ENCODE measurements around the gene PTPRN. TPM values are rescaled to one million over a fixed set of nuclear protein-coding genes. Genes with fewer than 3 reads are reported as not detected.
"Not testable (repeated sequence)": the region's sequence is repeated elsewhere in the genome, so short reads cannot be mapped to it uniquely, and the experiment has no call there.

Gene PTPRN
- total and polyA plus RNA-seq, 10 of the 15 experiments (the other 5 are each of a cell fraction or from before 2014, with no cell fraction given), result 0.28 to 0.69 TPM; not detected in 8

- H3K79me2 ChIP-seq (ENCODE audit: control insufficient read depth, insufficient read depth, low read length); H3K4me3 ChIP-seq; in situ Hi-C loops (cut with MboI); FAIRE-seq; H3K9me3 ChIP-seq (replicated peaks; ENCODE audit: control insufficient read depth, insufficient read depth, low read length); H3K36me3 ChIP-seq (ENCODE audit: control insufficient read depth in 2 of 2, insufficient read depth in 2 of 2, low read length in 1 of 2); H3K4me1 ChIP-seq (ENCODE audit: control insufficient read depth, insufficient read depth, low read length); H2AFZ ChIP-seq (ENCODE audit: control insufficient read depth, low read depth, low read length); H3K9ac ChIP-seq (ENCODE audit: control insufficient read depth, insufficient read depth, low read length); intact Hi-C loops (cut with micrococcal nuclease; ENCODE audit: unreplicated experiment); H4K20me1 ChIP-seq (ENCODE audit: control insufficient read depth, insufficient read depth); H3K27ac ChIP-seq (ENCODE audit: control insufficient read depth, insufficient read depth); H3K27me3 ChIP-seq (replicated peaks in 1 of 2; ENCODE audit: control insufficient read depth in 2 of 2, insufficient read depth in 2 of 2, low read length in 1 of 2); DNase-seq (ENCODE audit: low read depth, low spot score); BruUV-seq (replicated peaks); H3K4me2 ChIP-seq (ENCODE audit: control insufficient read depth, insufficient read depth): not testable (repeated sequence)
- 83% methylated on average over 6 of the region's 6 CpGs for WGBS (ENCODE audit: insufficient coverage, insufficient replicate concordance, low lambda C conversion rate, missing lambda C conversion rate)
- ATAC-seq, result peak; percentile 44; the same call in 1 of the 3 replicates
- CTCF ChIA-PET, result interaction anchor here (0.8 to 2.1 kb wide), 4 partner anchors 8 to 963 kb away, joined by 3 to 18 read pairs (median 6); no protein-coding TSS in a partner anchor
- RAD21 ChIA-PET (ENCODE audit: unreplicated experiment), result interaction anchor here (1.0 kb wide), 1 partner anchor 35 kb away, joined by 4 read pairs; no protein-coding TSS in a partner anchor
- SMC1A ChIA-PET (ENCODE audit: uncharacterized antibody, unreplicated experiment), result interaction anchor here (1.2 kb wide), 1 partner anchor 10 kb away, joined by 4 read pairs; no protein-coding TSS in a partner anchor
- POLR2A ChIA-PET, result interaction anchor here (0.7 to 1.7 kb wide), 2 partner anchors 37 to 110 kb away, joined by 3 to 7 read pairs; no protein-coding TSS in a partner anchor
Measured at GRCh38 chr2:219287116-219287440, 22.1 kb downstream of the PTPRN start.

- Histone ChIP-seq H3K27ac (ENCODE audit: control insufficient read depth, insufficient read depth) (no peak overlapping the region), H3K9me3 (replicated peaks; ENCODE audit: control insufficient read depth, insufficient read depth, low read length) (no peaks in the 10 kb centered on the region), H3K27me3 (replicated peaks in 1 of 2; ENCODE audit: control insufficient read depth in 2 of 2, insufficient read depth in 2 of 2, low read length in 1 of 2) (no peaks in the 10 kb centered on the region; a peak in 1 of 4 replicates), H3K4me2 (ENCODE audit: control insufficient read depth, insufficient read depth) (no peak overlapping the region), H3K36me3 (ENCODE audit: control insufficient read depth in 2 of 2, insufficient read depth in 2 of 2, low read length in 1 of 2) (no peaks in the 10 kb centered on the region; a peak in 1 of 4 replicates), H4K20me1 (ENCODE audit: control insufficient read depth, insufficient read depth) (no peaks in the 10 kb centered on the region), H3K4me3 (no peak overlapping the region), H2AFZ (ENCODE audit: control insufficient read depth, low read depth, low read length) (no peak overlapping the region), H3K79me2 (ENCODE audit: control insufficient read depth, insufficient read depth, low read length) (no peaks in the 10 kb centered on the region), H3K9ac (ENCODE audit: control insufficient read depth, insufficient read depth, low read length) (no peak overlapping the region), H3K4me1 (ENCODE audit: control insufficient read depth, insufficient read depth, low read length) (no peaks in the 10 kb centered on the region)
- TF ChIP-seq EED (IDR thresholded peaks at IDR 0.05; ENCODE audit: low read depth), result no peak
- 0 out of 2 replicates have a peak, but pooled peaks have one; percentile 30 for TF ChIP-seq POLR2A (IDR thresholded peaks at IDR 0.05; ENCODE audit: low read depth, low read length)
- no peak for TF ChIP-seq KLF5 (IDR thresholded peaks at IDR 0.05; ENCODE audit: partially characterized antibody)
- TF ChIP-seq PAX8 (IDR thresholded peaks at IDR 0.05), result no peak
- no peak for TF ChIP-seq CHD1 (IDR thresholded peaks at IDR 0.05; ENCODE audit: low read depth, low read length)
- no peak for TF ChIP-seq POLR2AphosphoS5 (IDR thresholded peaks at IDR 0.05; ENCODE audit: low read length)
- no peak for TF ChIP-seq SIX5 (IDR thresholded peaks at IDR 0.05; ENCODE audit: low read depth, low read length, severe bottlenecking)
- no peak for TF ChIP-seq STAT3 (IDR thresholded peaks at IDR 0.05; ENCODE audit: low read depth, low read length)
- no peak for TF ChIP-seq HDAC2 (IDR thresholded peaks at IDR 0.05)
- TF ChIP-seq CTCF (IDR thresholded peaks at IDR 0.05 in 2 of 3, conservative IDR thresholded peaks at IDR 0.05 in 1 of 3; ENCODE audit: control insufficient read depth in 2 of 3, extremely low read depth in 1 of 3, insufficient read depth in 1 of 3, low read depth in 3 of 3, low read length in 3 of 3), result peak in 2 of 3 experiments; percentile 5 to 8; a peak in 1 of 6 replicates
- TF ChIP-seq JUNB (IDR thresholded peaks at IDR 0.05), result no peak
- TF ChIP-seq LARP7 (IDR thresholded peaks at IDR 0.05), result no peak
- TF ChIP-seq NRF1 (conservative IDR thresholded peaks at IDR 0.05; ENCODE audit: low read depth, low read length), result no peak
- TF ChIP-seq POLR2AphosphoS2 (IDR thresholded peaks at IDR 0.05; ENCODE audit: low read depth, low read length), result no peak
- TF ChIP-seq, protein P1, sequence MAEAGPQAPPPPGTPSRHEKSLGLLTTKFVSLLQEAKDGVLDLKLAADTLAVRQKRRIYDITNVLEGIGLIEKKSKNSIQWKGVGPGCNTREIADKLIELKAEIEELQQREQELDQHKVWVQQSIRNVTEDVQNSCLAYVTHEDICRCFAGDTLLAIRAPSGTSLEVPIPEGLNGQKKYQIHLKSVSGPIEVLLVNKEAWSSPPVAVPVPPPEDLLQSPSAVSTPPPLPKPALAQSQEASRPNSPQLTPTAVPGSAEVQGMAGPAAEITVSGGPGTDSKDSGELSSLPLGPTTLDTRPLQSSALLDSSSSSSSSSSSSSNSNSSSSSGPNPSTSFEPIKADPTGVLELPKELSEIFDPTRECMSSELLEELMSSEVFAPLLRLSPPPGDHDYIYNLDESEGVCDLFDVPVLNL (IDR thresholded peaks at IDR 0.05; ENCODE audit: low read depth, low read length), result no peak
- TF ChIP-seq DPF2 (IDR thresholded peaks at IDR 0.05), result no peak
- POLR2A ChIA-PET, result interaction anchor here (0.7 to 1.7 kb wide), 2 partner anchors 37 to 109 kb away, joined by 3 to 7 read pairs; no protein-coding TSS in a partner anchor
- in situ Hi-C loops (cut with MboI) (no loop called here), intact Hi-C loops (cut with micrococcal nuclease; ENCODE audit: unreplicated experiment) (no loop called here)
- CTCF ChIA-PET, result interaction anchor here (0.8 to 2.1 kb wide), 4 partner anchors 9 to 962 kb away, joined by 3 to 18 read pairs (median 6); no protein-coding TSS in a partner anchor
- no peak for DNase-seq (ENCODE audit: low read depth, low spot score)
- 88% methylated on average over 12 of the region's 12 CpGs for WGBS (ENCODE audit: insufficient coverage, insufficient replicate concordance, low lambda C conversion rate, missing lambda C conversion rate)
- SMC1A ChIA-PET (ENCODE audit: uncharacterized antibody, unreplicated experiment), result interaction anchor here (1.2 kb wide), 1 partner anchor 9 kb away, joined by 4 read pairs; no protein-coding TSS in a partner anchor
- RAD21 ChIA-PET (ENCODE audit: unreplicated experiment), result interaction anchor here (1.0 kb wide), 1 partner anchor 35 kb away, joined by 4 read pairs; no protein-coding TSS in a partner anchor
- FAIRE-seq, result no peak
- BruUV-seq (replicated peaks), result TSS peak; percentile 57
- ATAC-seq, result no peak; the same call in 2 of the 3 replicates
Measured at GRCh38 chr2:219286436-219287115, 22.6 kb downstream of the PTPRN start.

Data from GM12878 (cell line).